Spleen (tissue), 7 donors: ENCODE results near the gene TSHZ2.

ENCODE experiments used
- POLR2A ChIP-seq, 3 donors: fragments of 450-650 bp; IDR thresholded peaks; one replicate each; pipeline ENCODE4 v1.5.1; 2017; ENCODE audit warnings: antibody characterized with exemption in 3 of 3, mild to moderate bottlenecking in 1 of 3
- POLR2AphosphoS5 ChIP-seq, 3 donors: sonication (generic); formaldehyde crosslinking; IDR thresholded peaks; one replicate each; pipeline ENCODE4 v1.5.1; 2017; ENCODE audit warnings: antibody characterized with exemption in 3 of 3
- TF ChIP-seq, protein P1 (sequence below), 11 experiments: fragments of 200-600 bp in 7 of 11; fragments of 450-650 bp in 4 of 11; sonication (generic) in 4 of 11; IDR thresholded peaks in 8 of 11; conservative IDR thresholded peaks in 3 of 11; 1 replicate in 7 of 11; 2 replicates in 4 of 11; pipeline versions ENCODE4 v1.4.0 to v1.8.0; 2016 to 2021; ENCODE audit warnings: antibody characterized with exemption in 11 of 11, inconsistent platforms in 4 of 11, mild to moderate bottlenecking in 1 of 11
- donor health status: DM: no; HTN: no; CAD: no; lungs with moderate emphysema.
- donor health status: DM: no; HTN: no; CAD: no.
- donor health status: DM: no; HTN: no; CAD: no.

DNA sequence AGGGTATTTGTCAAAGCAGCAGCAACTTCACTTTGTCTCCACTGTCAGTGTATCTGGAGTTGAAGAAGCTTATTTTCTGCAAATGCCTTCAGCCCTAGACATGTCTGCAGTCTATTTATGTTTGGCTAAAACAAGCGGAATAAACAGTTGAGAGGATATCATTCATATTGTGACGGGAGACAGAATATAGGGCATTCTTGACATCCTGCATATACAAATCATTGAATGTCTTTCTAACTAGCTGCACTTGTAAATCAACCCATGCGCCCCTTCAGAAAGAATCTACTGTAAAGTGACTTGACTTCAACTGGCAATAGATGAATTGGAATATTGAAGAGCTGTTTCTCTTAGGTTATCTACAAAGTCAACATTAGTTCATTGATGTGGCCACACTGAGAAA is 258.9 kb downstream of the TSHZ2 start:
- TF ChIP-seq, protein P1, sequence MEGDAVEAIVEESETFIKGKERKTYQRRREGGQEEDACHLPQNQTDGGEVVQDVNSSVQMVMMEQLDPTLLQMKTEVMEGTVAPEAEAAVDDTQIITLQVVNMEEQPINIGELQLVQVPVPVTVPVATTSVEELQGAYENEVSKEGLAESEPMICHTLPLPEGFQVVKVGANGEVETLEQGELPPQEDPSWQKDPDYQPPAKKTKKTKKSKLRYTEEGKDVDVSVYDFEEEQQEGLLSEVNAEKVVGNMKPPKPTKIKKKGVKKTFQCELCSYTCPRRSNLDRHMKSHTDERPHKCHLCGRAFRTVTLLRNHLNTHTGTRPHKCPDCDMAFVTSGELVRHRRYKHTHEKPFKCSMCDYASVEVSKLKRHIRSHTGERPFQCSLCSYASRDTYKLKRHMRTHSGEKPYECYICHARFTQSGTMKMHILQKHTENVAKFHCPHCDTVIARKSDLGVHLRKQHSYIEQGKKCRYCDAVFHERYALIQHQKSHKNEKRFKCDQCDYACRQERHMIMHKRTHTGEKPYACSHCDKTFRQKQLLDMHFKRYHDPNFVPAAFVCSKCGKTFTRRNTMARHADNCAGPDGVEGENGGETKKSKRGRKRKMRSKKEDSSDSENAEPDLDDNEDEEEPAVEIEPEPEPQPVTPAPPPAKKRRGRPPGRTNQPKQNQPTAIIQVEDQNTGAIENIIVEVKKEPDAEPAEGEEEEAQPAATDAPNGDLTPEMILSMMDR (IDR thresholded peaks at IDR 0.05 in 8 of 11, conservative IDR thresholded peaks at IDR 0.05 in 3 of 11) = no peak
- TF ChIP-seq POLR2A (IDR thresholded peaks at IDR 0.05) (no peak), POLR2AphosphoS5 (IDR thresholded peaks at IDR 0.05) (no peak)
